ENCODE results near the gene ALG8. TPM values are rescaled to one million over a fixed set of nuclear protein-coding genes. Genes with fewer than 3 reads are reported as not detected.

The ALG8 gene
- total RNA-seq, 6 experiments from 2014 or later = 22.0 to 38.0 (median 30.3) TPM

DNA sequence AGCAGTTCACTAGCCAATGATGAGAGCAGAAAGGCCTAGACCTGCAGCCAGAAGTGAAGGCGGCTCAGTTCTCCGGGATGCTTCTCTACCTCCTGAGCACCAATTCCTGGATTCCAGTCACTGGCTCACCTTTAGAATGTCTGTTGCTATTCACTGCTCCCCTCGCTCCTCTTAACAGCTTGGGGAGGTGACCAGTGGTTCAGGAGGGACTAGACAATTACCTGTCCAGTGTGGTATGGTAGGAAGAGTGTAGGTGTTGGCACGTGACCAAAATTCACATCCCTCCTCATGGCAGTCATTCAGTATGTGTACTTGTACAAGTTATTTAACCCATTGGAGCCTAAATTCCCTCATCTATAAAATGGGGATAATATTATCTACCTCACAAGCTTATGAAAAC, 71.7 kb downstream of the ALG8 start:
- DNase-seq (no peak), ATAC-seq (no peak)
- intact Hi-C loops (cut with DNase I) = no loop called here
- H3K9me3 ChIP-seq = no peaks in the 10 kb centered on the region
- no peak overlapping the region for H3K4me3 ChIP-seq
- no peak overlapping the region for H3K27ac ChIP-seq
- 68% methylated on average over 4 of the region's 4 CpGs for WGBS (ENCODE audit: insufficient coverage, low coverage, low lambda C conversion rate, missing lambda C conversion rate)
- no peaks in the 10 kb centered on the region for H3K27me3 ChIP-seq
- H3K36me3 ChIP-seq = peaks cover 0 to 25% (median 5%) of the 10 kb centered on the region in 4 donors
- TF ChIP-seq, protein P1, sequence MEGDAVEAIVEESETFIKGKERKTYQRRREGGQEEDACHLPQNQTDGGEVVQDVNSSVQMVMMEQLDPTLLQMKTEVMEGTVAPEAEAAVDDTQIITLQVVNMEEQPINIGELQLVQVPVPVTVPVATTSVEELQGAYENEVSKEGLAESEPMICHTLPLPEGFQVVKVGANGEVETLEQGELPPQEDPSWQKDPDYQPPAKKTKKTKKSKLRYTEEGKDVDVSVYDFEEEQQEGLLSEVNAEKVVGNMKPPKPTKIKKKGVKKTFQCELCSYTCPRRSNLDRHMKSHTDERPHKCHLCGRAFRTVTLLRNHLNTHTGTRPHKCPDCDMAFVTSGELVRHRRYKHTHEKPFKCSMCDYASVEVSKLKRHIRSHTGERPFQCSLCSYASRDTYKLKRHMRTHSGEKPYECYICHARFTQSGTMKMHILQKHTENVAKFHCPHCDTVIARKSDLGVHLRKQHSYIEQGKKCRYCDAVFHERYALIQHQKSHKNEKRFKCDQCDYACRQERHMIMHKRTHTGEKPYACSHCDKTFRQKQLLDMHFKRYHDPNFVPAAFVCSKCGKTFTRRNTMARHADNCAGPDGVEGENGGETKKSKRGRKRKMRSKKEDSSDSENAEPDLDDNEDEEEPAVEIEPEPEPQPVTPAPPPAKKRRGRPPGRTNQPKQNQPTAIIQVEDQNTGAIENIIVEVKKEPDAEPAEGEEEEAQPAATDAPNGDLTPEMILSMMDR (IDR thresholded peaks at IDR 0.05) = no peak
- TF ChIP-seq POLR2A (IDR thresholded peaks at IDR 0.05) = no peak
- peaks cover 0 to 8% (median 3%) of the 10 kb centered on the region in 4 donors for H3K4me1 ChIP-seq

DNA sequence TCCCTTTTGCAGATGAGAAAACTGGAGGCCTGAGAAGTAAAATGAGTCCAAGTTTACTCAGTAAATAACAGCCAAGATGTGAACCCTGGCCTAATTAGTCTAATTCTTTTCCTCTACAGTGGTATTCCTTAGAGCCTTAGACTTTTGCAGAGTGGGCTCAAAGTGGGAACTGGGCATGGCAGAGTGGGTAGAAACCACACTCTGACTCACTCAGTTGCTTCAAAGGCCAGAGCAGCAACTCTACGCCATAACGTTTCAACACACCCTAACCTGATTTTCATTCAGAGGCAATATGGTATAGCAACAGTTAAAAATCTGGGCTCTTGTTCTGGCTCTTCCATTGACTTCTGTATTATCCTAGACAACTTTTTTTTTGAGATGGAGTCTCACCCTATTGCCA, 73.0 kb downstream of the ALG8 start:
- Histone ChIP-seq H3K27ac (peak overlapping the region in 1 of 3 donors; percentile 26), H3K4me1 (peaks cover 0 to 20% (median 9%) of the 10 kb centered on the region in 4 donors), H3K9me3 (no peaks in the 10 kb centered on the region), H3K27me3 (no peaks in the 10 kb centered on the region), H3K4me3 (peak overlapping the region in 2 of 3 donors; percentile 56 to 64), H3K36me3 (peaks cover 0 to 14% (median 4%) of the 10 kb centered on the region in 4 donors)
- TF ChIP-seq, protein P1 (IDR thresholded peaks at IDR 0.05) = no peak
- no peak for TF ChIP-seq POLR2A (IDR thresholded peaks at IDR 0.05)
- intact Hi-C loops (cut with DNase I) = no loop called here
- 19% methylated on average over 2 of the region's 2 CpGs for WGBS (ENCODE audit: insufficient coverage, low coverage, low lambda C conversion rate, missing lambda C conversion rate)
- DNase-seq (no peak), ATAC-seq (no peak)

DNA sequence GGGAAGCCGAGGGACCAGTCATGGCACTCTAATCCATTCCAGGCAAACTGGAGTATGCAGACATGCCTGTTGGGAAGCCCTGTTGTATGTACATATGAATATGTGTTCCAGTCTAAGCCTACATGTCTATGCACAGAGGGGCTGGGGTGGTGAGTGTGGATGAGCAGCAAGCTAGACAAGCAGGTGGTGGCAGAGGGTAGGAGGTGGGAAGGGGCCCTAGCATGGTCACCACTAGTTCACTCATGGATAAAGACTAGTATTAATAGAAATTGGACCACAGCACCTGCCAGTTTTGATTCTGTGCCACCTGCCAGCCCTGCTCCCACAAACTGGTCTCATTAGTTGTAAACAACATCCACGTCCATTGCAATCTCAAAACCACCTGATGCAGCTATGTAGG, 74.2 kb downstream of the ALG8 start:
- WGBS (ENCODE audit: insufficient coverage, low coverage, low lambda C conversion rate, missing lambda C conversion rate) = 26% methylated on average over 2 of the region's 2 CpGs

DNA sequence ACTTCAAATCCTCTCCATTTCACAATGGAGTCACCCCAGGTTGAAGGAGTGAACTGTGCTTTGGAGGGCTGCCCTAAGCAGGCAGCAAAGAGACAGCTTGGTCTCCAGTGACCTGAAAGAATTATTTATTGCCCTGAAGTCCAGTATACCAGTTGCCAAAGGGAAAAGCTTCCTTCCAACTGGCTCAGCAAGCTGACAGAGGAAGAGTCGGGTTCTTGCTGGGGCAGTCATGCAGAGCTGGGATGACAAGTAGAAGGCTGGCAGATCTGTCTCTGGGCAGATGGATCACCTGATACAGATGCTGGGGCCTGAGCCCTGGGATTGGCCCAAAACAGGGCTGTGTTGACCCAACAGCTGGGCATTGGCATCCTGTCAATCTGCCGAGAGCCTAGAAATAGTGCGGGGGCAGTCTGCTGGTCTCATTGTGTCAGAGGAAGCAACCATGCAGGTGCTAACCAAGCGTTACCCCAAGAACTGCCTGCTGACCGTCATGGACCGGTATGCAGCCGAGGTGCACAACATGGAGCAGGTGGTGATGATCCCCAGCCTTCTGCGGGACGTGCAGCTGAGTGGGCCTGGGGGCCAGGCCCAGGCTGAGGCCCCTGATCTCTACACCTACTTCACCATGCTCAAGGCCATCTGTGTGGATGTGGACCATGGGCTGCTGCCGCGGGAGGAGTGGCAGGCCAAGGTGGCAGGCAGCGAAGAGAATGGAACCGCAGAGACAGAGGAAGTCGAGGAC, 75.8 kb downstream of the ALG8 start, which contains the start of gene THRSP:
Gene THRSP, plus strand, starts transcription at position 422 of the 742 bp plus-strand sequence. Its CDS starts 21 bp downstream, at position 443.
- peaks cover 0 to 37% (median 16%) of the 10 kb centered on the region in 4 donors for H3K4me1 ChIP-seq
- peak within 1 kb of the TSS; percentile 12 to 72 (median 65) for H3K27ac ChIP-seq
- peaks cover 0 to 12% (median 4%) of the 10 kb centered on the region in 4 donors for H3K36me3 ChIP-seq
- DNase-seq = peak; percentile 84 to 93 (median 93)
- TF ChIP-seq, protein P1 (IDR thresholded peaks at IDR 0.05) = no peak
- TF ChIP-seq POLR2A (IDR thresholded peaks at IDR 0.05) = peak; percentile 17
- no CpG with 5 or more reads among the region's 14 CpGs for WGBS (ENCODE audit: insufficient coverage, low coverage, low lambda C conversion rate, missing lambda C conversion rate)
- intact Hi-C loops (cut with DNase I) = no loop called here
- no peaks in the 10 kb centered on the region for H3K9me3 ChIP-seq
- H3K27me3 ChIP-seq = no peaks in the 10 kb centered on the region
- H3K4me3 ChIP-seq = peak within 1 kb of the TSS; percentile 33 to 64 (median 56)
- peak; percentile 68 to 80 (median 73) for ATAC-seq

More for the DNA sequence above, 74.2 kb downstream of the ALG8 start:
- ATAC-seq = no peak
- H3K4me3 ChIP-seq = peak overlapping the region; percentile 33 to 64 (median 56)
- H3K36me3 ChIP-seq = peaks cover 0 to 12% (median 4%) of the 10 kb centered on the region in 4 donors
- DNase-seq = no peak
- intact Hi-C loops (cut with DNase I) = no loop called here
- peaks cover 0 to 33% (median 13%) of the 10 kb centered on the region in 4 donors for H3K4me1 ChIP-seq
- no peaks in the 10 kb centered on the region for H3K9me3 ChIP-seq
- H3K27ac ChIP-seq = peak overlapping the region in 1 of 3 donors; percentile 72
- no peaks in the 10 kb centered on the region for H3K27me3 ChIP-seq
- TF ChIP-seq, protein P1 (IDR thresholded peaks at IDR 0.05) = no peak
- no peak for TF ChIP-seq POLR2A (IDR thresholded peaks at IDR 0.05)

Data from right lobe of liver (tissue), 6 donors.